ENCODE measurements around the gene AKAP8L.
A peak's percentile ranks its signal among the peaks of the same experiment; 100 is the strongest.

Gene AKAP8L

GRCh38 chr19:15448778-15449619 is 30.2 kb upstream of the AKAP8L start:
- DNase-seq (ENCODE audit: low read depth), result no peak

GRCh38 chr19:15448044-15448777 is 29.4 kb upstream of the AKAP8L start:
- no peak for DNase-seq (ENCODE audit: low read depth)

- DNase-seq (ENCODE audit: low read depth), result no peak
These were observed 28.3 kb upstream of the AKAP8L start for GRCh38 chr19:15447057-15447456.

GRCh38 chr19:15445807-15446376 is 27.1 kb upstream of the AKAP8L start:
- DNase-seq (ENCODE audit: low read depth), result no peak

GRCh38 chr19:15445227-15445605 is 26.4 kb upstream of the AKAP8L start:
- DNase-seq (ENCODE audit: low read depth), result no peak

GRCh38 chr19:15444505-15445226 is 25.9 kb upstream of the AKAP8L start:
- DNase-seq (ENCODE audit: low read depth), result no peak

DNA sequence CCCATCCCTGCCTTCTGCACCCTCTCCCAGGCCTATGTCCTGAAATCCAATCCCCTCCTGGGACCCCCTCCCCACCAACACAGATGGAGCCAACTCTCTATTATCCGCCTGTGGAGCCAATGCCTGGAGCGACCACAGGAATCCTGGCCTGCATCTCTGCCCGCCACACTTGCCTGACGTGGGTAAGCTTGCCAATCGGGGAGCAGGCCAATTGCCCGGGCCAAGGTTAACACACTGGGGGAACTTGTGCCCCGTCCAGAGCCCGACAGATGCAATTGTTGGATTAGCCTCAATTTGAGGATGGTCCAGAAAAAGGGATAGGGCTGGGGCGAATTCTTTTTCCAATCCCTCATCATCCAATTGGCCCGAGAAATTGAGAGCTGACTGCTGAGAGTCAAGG is 25.1 kb upstream of the AKAP8L start:
- no peak for DNase-seq (ENCODE audit: low read depth)

- DNase-seq (ENCODE audit: low read depth), result no peak
These were observed 24.5 kb upstream of the AKAP8L start for GRCh38 chr19:15443325-15443724.

GRCh38 chr19:15442142-15442920 is 23.5 kb upstream of the AKAP8L start:
- no peak for DNase-seq (ENCODE audit: low read depth)

DNA sequence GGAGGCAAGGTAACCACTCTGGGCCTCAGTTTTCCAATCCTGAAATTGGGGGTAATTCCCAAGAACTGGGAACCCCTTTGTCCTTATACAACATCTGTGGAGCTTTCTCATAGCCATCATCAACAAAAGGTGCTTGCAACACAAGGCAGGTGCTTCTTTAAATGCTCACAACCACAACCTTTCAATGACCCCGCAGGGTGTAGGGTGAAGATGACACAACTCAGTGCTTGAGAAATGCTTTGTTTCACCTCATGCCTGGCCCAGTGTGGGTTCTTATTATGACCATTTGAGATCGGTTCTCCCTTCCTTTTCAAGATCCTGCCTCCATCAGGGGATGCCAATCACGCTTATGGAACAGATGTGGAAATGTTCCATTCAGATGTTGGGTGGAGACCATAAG is 22.5 kb upstream of the AKAP8L start:
- no peak for DNase-seq (ENCODE audit: low read depth)

- DNase-seq (ENCODE audit: low read depth), result no peak
These were observed 21.2 kb upstream of the AKAP8L start for GRCh38 chr19:15439821-15440641.

- DNase-seq (ENCODE audit: low read depth), result no peak
These were observed 20.5 kb upstream of the AKAP8L start for GRCh38 chr19:15439078-15439799.

DNA sequence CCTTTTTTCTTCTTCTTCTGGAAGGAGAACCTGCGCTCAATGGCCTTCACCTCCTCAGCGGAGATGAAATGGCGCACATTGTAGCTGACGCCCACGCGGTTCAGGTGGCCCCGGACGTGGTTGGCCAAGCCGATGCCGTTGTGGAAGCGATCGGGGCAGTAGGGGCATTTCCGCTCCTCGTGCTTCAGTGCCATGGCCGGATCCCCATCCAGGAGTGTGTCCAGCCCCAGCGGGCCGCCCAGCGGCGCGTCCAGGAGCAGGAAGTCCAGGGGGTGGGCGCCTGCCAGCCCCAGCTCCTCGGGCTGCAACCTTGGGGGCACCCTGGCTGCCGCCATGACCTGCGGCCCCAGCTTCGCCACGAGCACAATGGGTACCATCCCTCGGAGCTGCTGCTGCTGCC is 19.8 kb upstream of the AKAP8L start:
- DNase-seq (ENCODE audit: low read depth), result no peak

DNA sequence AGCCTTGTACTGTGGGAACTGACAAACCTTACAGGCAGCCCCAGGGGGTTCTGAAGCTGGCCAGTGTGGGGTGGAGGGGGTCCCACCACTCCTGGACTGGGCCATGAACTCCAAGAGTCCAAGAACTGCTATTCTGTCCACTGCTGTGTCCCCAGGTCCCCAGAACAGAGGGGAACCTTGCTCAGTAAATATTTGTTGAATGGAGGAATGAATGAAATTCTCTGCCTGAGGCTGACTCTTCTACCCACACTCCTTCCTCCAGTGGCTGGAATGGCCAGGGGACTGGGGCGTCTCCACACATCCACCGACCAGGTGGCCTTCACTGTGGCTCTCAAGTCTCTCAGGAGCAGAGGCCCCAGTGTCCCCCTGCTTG is 19.3 kb upstream of the AKAP8L start:
- no peak for DNase-seq (ENCODE audit: low read depth)

DNA sequence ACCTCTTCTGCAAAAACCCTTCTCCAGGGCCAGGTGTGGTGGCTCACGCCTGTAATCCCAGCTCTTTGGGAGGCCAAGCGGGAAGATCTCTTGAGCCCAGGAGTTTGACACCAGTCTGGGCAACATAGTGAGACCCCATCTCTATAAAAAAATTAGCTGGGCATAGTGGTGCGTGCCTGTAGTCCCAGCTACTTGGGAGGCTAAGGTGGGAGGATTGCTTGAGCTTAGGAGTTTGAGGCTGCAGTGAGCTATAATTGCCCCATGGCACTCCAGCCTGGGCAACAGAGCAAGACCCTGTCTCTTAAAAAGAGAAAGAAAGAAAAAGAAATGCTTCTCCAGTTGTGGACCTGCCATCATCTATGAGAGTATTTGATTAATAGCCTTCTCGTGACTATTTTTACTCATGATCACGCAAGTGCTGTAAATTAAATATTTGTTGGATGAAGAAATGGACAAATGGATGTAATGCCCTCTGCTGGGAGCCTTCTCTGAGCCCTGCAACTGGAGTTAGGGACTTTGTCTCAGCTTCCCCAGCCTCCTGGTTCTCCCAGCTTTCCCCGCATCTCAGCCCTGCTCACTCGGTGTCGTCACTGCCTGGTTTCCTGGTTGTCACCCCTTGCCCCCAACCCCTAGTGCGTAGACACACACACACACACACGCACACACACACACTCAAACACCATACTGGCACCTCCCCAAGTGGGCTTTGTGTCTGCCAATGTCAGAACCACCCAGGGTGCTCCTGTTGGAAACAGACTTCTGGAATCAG is 18.8 kb upstream of the AKAP8L start:
- DNase-seq (ENCODE audit: low read depth), result peak; percentile 56

DNA sequence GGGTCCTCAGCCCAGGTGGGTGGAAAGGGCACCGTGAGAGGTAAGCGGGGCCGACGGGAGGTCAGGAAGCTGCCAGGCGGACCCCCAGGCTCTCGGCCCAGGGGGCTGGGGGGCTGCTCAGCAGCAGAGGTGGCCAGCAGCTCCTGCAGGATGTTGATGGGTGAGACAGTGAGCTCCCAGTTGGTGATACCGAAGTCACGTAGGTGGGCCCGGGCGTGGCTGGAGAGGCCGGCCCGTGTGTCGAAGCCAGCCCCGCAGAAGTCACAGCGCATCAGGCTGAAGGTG is 18.0 kb upstream of the AKAP8L start:
- no peak for DNase-seq (ENCODE audit: low read depth)

DNA sequence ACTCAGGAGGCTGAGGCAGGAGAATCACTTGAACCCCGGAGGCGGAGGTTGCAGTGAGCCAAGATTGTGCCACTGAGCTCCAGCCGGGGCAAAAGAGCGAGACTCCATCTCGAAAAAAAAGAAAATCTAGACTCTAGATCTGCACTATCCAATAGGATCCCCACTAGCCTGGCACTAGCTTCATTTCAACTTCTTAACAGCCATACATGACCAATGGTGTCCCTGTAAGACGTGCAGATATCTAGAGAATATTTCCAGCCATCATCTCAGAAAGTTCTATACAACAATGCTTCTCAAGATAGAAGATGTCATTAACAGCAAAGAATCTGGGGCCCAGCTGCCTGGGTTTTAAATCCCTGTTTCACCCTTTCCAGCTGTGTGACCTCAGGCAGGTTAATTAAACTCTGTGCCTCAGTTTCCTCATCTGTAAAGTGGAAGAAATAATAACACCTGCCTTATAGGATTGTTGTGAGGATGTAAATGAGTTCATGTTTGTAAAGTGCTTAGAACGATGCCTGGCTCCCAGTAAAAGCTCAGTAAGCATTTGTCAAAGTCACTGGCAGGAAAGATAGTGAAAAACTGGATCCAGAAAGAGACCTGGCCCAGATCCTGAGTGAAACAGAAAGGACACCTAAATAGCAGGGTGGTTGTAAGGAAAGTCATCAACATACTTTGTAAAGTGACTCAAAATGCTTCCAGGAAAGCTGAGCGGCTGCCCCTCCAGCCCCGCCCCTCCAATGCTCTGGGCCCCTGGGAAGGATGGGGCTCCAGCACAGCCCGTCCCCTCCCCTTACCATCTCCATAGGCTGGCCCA is 17.4 kb upstream of the AKAP8L start:
- no peak for DNase-seq (ENCODE audit: low read depth)

- DNase-seq (ENCODE audit: low read depth), result no peak
These were observed 14.8 kb upstream of the AKAP8L start for GRCh38 chr19:15433519-15434069.

Data from GM04504 (cell line).